ENCODE data around the gene AGPAT1. TPM values are rescaled to one million over a fixed set of nuclear protein-coding genes. Genes with fewer than 3 reads are reported as not detected.
"Not testable (repeated sequence)": the region's sequence is repeated elsewhere in the genome, so short reads cannot be mapped to it uniquely, and the experiment has no call there.

AGPAT1 gene
- polyA plus RNA-seq, 3 donors from 2014 or later: 14.9 to 24.3 (median 17.2) TPM

GRCh38 chr6:32211432-32211831 is 35.5 kb upstream of the AGPAT1 start:
- not testable (repeated sequence) for H3K4me1 Mint-ChIP-seq; H3K36me3 Mint-ChIP-seq; H3K27me3 Mint-ChIP-seq (ENCODE audit: low read depth in 3 of 3)

DNA sequence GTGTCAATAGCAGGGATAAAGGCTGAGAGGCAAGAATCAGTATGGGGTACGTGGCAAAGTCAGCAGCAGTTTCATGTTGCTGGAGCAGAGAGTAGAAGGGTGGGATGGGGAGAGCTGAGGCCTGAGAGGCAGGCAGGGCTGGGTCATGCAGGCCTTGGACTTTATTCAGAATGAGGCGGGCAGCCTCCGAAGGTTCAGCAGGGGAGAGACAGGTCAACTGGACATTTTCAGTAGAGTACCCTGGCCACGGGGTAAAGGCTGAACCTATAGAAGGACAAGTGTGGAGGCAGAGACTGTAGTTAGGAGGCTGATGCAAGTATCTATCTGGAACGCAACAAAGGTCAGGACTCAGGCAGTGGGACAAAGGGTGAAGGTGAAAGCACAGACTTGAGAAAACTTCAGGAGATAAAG is 34.3 kb upstream of the AGPAT1 start:
- DNase-seq: no peak
- no peaks in the 10 kb centered on the region for H3K36me3 Mint-ChIP-seq
- no peaks in the 10 kb centered on the region for H3K9me3 Mint-ChIP-seq
- H3K4me3 Mint-ChIP-seq: no peak overlapping the region
- H3K27me3 Mint-ChIP-seq (ENCODE audit: low read depth in 3 of 3): peaks cover 0 to 4% (median 0%) of the 10 kb centered on the region in 3 donors
- no peaks in the 10 kb centered on the region for H3K4me1 Mint-ChIP-seq
- peak overlapping the region in 2 of 6 donors; percentile 64 to 71 for H3K27ac Mint-ChIP-seq

More at GRCh38 chr6:32211432-32211831, 35.5 kb upstream of the AGPAT1 start:
- H3K9me3 Mint-ChIP-seq, DNase-seq, H3K4me3 Mint-ChIP-seq, H3K27ac Mint-ChIP-seq: not testable (repeated sequence)

DNA sequence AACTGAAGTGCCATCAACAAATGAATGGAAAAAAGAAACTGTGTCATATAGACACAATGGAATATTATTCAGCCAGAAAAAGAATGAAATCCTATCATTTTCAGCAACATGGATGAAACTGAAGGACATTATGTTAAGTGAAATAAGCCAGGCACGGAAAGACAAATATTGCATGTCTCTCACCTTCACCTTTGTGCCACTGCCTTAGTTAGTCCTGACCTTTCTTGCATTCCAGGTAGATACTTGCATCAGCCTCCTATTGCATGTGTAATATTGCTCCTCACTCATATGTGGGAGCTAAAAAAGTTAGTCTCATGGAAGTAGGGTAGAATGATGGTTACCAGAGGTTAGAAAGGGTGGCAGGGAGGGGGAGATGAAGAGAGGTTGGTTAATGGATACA is 33.1 kb upstream of the AGPAT1 start:
- no peak for DNase-seq
- Mint-ChIP-seq H3K36me3 (peaks cover 0 to 4% (median 0%) of the 10 kb centered on the region in 3 donors), H3K4me3 (no peak overlapping the region), H3K27me3 (ENCODE audit: low read depth in 3 of 3) (peaks cover 0 to 4% (median 3%) of the 10 kb centered on the region in 3 donors), H3K9me3 (no peaks in the 10 kb centered on the region), H3K4me1 (no peaks in the 10 kb centered on the region), H3K27ac (no peak overlapping the region)

GRCh38 chr6:32204268-32204715 is 28.4 kb upstream of the AGPAT1 start:
- Mint-ChIP-seq H3K36me3 (peaks cover 0 to 4% (median 0%) of the 10 kb centered on the region in 3 donors), H3K27me3 (ENCODE audit: low read depth in 3 of 3) (peaks cover 0 to 6% (median 4%) of the 10 kb centered on the region in 3 donors), H3K4me1 (no peaks in the 10 kb centered on the region), H3K9me3 (no peaks in the 10 kb centered on the region), H3K4me3 (no peak overlapping the region), H3K27ac (no peak overlapping the region)
- DNase-seq: no peak

- no peak for DNase-seq
- H3K4me1 Mint-ChIP-seq: no peaks in the 10 kb centered on the region
- H3K27me3 Mint-ChIP-seq (ENCODE audit: low read depth in 3 of 3): peaks cover 0 to 6% (median 4%) of the 10 kb centered on the region in 3 donors
- H3K4me3 Mint-ChIP-seq: no peak overlapping the region
- no peak overlapping the region for H3K27ac Mint-ChIP-seq
- H3K36me3 Mint-ChIP-seq: peaks cover 0 to 4% (median 0%) of the 10 kb centered on the region in 3 donors
- H3K9me3 Mint-ChIP-seq: no peaks in the 10 kb centered on the region
Observed at GRCh38 chr6:32203426-32204267, 27.8 kb upstream of the AGPAT1 start.

DNA sequence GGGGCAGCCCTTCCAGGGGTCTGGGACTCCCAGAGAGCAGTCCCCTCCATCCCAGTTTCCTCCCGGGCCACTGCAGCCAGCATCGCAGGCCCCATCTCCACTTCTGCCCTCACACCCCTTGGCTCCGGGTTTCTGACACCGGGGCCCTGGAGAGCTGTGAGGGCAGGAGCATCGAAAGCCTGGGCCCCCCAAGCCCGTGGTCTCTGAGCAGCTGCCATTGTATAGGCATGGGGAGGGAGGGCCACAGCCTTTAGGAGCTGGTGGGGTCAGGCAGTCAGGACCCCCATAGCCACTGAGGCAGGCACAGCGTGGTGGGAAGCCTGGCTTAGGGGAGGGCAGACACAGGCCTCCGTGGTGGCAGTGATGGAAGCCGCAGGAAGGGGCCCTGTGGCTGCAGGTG is 26.3 kb upstream of the AGPAT1 start:
- H3K36me3 Mint-ChIP-seq: peaks cover 0 to 4% (median 0%) of the 10 kb centered on the region in 3 donors
- no peak overlapping the region for H3K4me3 Mint-ChIP-seq
- peaks cover 0 to 6% (median 4%) of the 10 kb centered on the region in 3 donors for H3K27me3 Mint-ChIP-seq (ENCODE audit: low read depth in 3 of 3)
- no peaks in the 10 kb centered on the region for H3K9me3 Mint-ChIP-seq
- no peak for DNase-seq
- H3K27ac Mint-ChIP-seq: no peak overlapping the region
- peaks cover 0 to 1% of the 10 kb centered on the region in 2 donors for H3K4me1 Mint-ChIP-seq

DNA sequence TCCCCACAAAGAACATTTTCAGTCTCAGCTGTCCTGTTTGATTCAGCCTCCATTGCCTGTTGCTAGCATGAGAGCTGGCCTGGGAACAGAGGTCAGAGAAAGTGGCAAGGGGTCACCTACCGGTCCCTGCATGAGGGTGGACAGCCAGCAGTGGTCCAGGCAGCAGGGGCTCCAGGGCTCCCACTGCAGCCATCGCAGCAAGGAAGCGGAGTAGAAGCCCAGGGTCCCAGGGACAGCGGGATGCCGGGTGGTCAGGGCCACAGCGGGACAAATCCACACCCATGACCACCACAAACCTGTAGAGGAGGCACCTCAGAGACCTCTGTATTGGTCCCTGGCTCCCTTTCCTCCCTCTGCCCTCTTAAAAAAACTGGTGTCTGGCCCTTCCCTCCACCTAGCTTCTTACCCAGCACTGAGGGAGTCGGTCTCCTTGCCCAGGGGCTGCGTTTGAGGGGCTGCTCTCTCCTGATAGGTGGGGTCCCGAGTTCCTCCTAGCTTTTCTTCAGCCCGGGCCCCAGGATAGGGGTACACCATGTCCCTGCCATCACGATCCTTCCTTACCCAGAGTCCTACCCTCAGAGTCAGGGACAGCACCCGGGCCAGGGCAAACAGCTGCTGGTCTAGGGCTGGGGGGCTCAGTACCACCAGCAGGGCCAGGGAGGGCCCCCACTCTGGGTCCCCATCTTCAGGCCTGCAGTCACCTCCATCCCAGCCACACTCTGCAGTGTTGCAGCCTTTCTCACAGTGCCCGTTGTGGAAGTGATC is 25.0 kb upstream of the AGPAT1 start:
- H3K27ac Mint-ChIP-seq: peak overlapping the region in 1 of 6 donors; percentile 57
- H3K36me3 Mint-ChIP-seq: peaks cover 0 to 4% (median 0%) of the 10 kb centered on the region in 3 donors
- DNase-seq: no peak
- no peak overlapping the region for H3K4me3 Mint-ChIP-seq
- peaks cover 5 to 15% (median 10%) of the 10 kb centered on the region in 3 donors for H3K27me3 Mint-ChIP-seq (ENCODE audit: low read depth in 3 of 3)
- H3K9me3 Mint-ChIP-seq: no peaks in the 10 kb centered on the region
- H3K4me1 Mint-ChIP-seq: peaks cover 10 to 11% of the 10 kb centered on the region in 2 donors

DNA sequence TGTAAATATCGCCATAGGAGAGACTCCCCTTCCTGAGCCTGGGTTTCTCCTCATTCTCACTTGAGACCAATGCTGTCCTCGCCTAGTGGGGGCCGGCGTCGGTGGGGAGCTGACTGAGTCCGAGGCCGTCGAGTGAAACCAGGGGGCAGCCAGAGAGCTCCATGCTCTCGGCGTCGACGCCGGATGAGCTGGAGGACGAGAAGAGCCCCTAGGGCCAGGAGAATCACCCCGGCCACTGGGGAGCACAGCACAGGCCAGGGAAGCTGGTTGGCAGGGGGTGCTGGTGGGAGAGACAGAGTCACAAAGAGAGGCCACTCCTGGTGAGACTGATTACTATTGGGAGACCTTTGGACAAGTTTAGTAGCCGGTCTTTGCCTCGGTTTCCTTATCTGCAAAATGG is 23.0 kb upstream of the AGPAT1 start:
- no peak for DNase-seq
- Mint-ChIP-seq H3K9me3 (no peaks in the 10 kb centered on the region), H3K36me3 (no peaks in the 10 kb centered on the region), H3K4me1 (peaks cover 27% of the 10 kb centered on the region in 2 donors), H3K4me3 (peak overlapping the region in 1 of 5 donors; percentile 51), H3K27me3 (ENCODE audit: low read depth in 3 of 3) (peaks cover 8 to 12% (median 12%) of the 10 kb centered on the region in 3 donors), H3K27ac (peak overlapping the region in 4 of 6 donors; percentile 40 to 99 (median 66))

GRCh38 chr6:32198345-32198696 is 22.4 kb upstream of the AGPAT1 start:
- Mint-ChIP-seq H3K4me3 (peak overlapping the region in 1 of 5 donors; percentile 42), H3K27ac (peak overlapping the region in 4 of 6 donors; percentile 40 to 99 (median 66)), H3K36me3 (no peaks in the 10 kb centered on the region), H3K27me3 (ENCODE audit: low read depth in 3 of 3) (peaks cover 8 to 12% (median 12%) of the 10 kb centered on the region in 3 donors), H3K9me3 (no peaks in the 10 kb centered on the region), H3K4me1 (peaks cover 32 to 33% of the 10 kb centered on the region in 2 donors)
- no peak for DNase-seq

DNA sequence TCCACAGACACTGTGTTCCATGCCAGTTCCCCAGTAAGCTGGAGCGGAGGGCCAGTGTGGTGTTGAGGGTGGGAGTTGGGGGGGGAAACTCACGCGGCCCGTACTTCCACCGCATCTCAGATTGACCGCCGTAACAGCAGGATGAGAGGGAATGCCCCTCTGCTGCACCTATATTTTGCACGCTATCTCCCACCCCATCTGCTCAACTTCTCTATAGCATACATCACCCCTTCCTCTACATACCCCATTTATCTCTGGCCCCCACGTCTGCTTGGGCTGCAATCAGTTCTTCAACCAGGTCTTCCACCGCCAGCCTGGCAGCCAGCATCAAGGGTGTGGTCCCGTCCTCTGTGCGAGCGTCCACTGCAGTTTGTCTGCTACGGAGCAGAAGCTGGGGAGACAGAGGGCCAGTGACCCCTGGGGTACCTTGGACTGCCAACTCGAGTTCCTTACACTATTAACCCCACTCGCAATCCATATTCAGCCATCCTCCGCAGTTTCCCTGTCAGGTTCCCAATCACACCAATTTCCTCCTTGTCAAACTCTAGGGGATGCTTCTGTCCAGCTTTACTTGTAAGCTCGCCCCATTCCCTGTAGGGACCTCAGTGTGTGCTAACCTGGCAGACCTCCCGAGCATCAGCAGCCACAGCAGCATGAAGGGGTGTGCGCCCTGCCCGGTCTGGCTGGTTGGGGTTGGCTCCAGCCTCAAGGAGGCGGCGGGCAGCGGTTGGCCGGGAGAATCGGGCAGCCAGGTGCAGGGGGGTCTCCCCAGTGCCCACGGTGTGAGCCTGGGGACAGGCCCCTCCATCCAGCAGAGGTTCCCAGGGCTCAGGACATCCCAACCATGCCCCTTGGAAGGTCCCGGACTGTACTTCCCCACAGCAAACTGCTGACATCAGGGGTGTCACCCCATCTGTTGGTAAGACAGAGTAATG is 21.1 kb upstream of the AGPAT1 start:
- H3K27ac Mint-ChIP-seq: peak overlapping the region; percentile 99 to 100 (median 100)
- H3K4me3 Mint-ChIP-seq: peak overlapping the region; percentile 98 to 99 (median 98)
- no peaks in the 10 kb centered on the region for H3K36me3 Mint-ChIP-seq
- peaks cover 42 to 44% of the 10 kb centered on the region in 2 donors for H3K4me1 Mint-ChIP-seq
- peaks cover 10 to 16% (median 14%) of the 10 kb centered on the region in 3 donors for H3K27me3 Mint-ChIP-seq (ENCODE audit: low read depth in 3 of 3)
- no peak for DNase-seq
- H3K9me3 Mint-ChIP-seq: no peaks in the 10 kb centered on the region

- H3K27ac Mint-ChIP-seq: peak overlapping the region; percentile 99 to 100 (median 100)
- peaks cover 11 to 21% (median 18%) of the 10 kb centered on the region in 3 donors for H3K27me3 Mint-ChIP-seq (ENCODE audit: low read depth in 3 of 3)
- H3K36me3 Mint-ChIP-seq: no peaks in the 10 kb centered on the region
- peak; percentile 81 to 87 (median 84) for DNase-seq
- H3K4me3 Mint-ChIP-seq: peak overlapping the region; percentile 98 to 99 (median 98)
- H3K9me3 Mint-ChIP-seq: no peaks in the 10 kb centered on the region
- peaks cover 50 to 52% of the 10 kb centered on the region in 2 donors for H3K4me1 Mint-ChIP-seq
Observed at GRCh38 chr6:32195902-32196681, 20.2 kb upstream of the AGPAT1 start.

- H3K27me3 Mint-ChIP-seq (ENCODE audit: low read depth in 3 of 3): peaks cover 12 to 22% (median 18%) of the 10 kb centered on the region in 3 donors
- peak overlapping the region; percentile 98 to 99 (median 98) for H3K4me3 Mint-ChIP-seq
- peak overlapping the region; percentile 99 to 100 (median 100) for H3K27ac Mint-ChIP-seq
- no peaks in the 10 kb centered on the region for H3K9me3 Mint-ChIP-seq
- no peaks in the 10 kb centered on the region for H3K36me3 Mint-ChIP-seq
- H3K4me1 Mint-ChIP-seq: peaks cover 53 to 56% of the 10 kb centered on the region in 2 donors
- peak; percentile 100 for DNase-seq
Observed at GRCh38 chr6:32195652-32195901, 19.7 kb upstream of the AGPAT1 start.

All from immature natural killer cell (primary cell).